BLaER1 (cell line): ENCODE data around the gene SLTM.
"Not testable (repeated sequence)": the region's sequence is repeated elsewhere in the genome, so short reads cannot be mapped to it uniquely, and the experiment has no call there.

Experiments used
- H3K27ac ChIP-seq: shearing (Covaris generic); formaldehyde crosslinking; 2 replicates; pipeline ENCODE4 v1.8.1; 2022
- H3K27me3 ChIP-seq: shearing (Covaris generic); formaldehyde crosslinking; 2 replicates; pipeline ENCODE4 v1.8.1; 2022
- H3K36me3 ChIP-seq: shearing (Covaris generic); formaldehyde crosslinking; 2 replicates; pipeline ENCODE4 v1.8.1; 2022
- H3K4me1 ChIP-seq: shearing (Covaris generic); formaldehyde crosslinking; 2 replicates; pipeline ENCODE4 v1.8.1; 2022
- H3K4me2 ChIP-seq: shearing (Covaris generic); formaldehyde crosslinking; 2 replicates; pipeline ENCODE4 v1.8.1; 2022
- H3K4me3 ChIP-seq: shearing (Covaris generic); formaldehyde crosslinking; 2 replicates; pipeline ENCODE4 v1.8.1; 2022
- H3K9ac ChIP-seq: shearing (Covaris generic); formaldehyde crosslinking; 2 replicates; pipeline ENCODE4 v1.8.1; 2022
- H3K9me3 ChIP-seq: shearing (Covaris generic); formaldehyde crosslinking; 2 replicates; pipeline ENCODE4 v1.8.1; 2022
- H4K20me1 ChIP-seq: shearing (Covaris generic); formaldehyde crosslinking; 2 replicates; pipeline ENCODE4 v1.8.1; 2022
- Cebpa-rat ChIP-seq: shearing (Covaris generic); IDR thresholded peaks from 2 replicates; pipeline ENCODE4 v1.8.1; 2022

SLTM gene

GRCh38 chr15:58929891-58930416 lies 3.5 kb downstream of the SLTM start:
- peaks cover 73% of the 10 kb centered on the region for H4K20me1 ChIP-seq
- no peak for TF ChIP-seq Cebpa-rat
- peaks cover 38% of the 10 kb centered on the region for H3K4me1 ChIP-seq
- no peak overlapping the region for H3K4me2 ChIP-seq
- H3K9ac ChIP-seq, result no peak overlapping the region
- no peak overlapping the region for H3K27ac ChIP-seq
- H3K9me3 ChIP-seq, result no peaks in the 10 kb centered on the region
- H3K36me3 ChIP-seq, result peaks cover 51% of the 10 kb centered on the region
- H3K4me3 ChIP-seq, result no peak overlapping the region
- no peaks in the 10 kb centered on the region for H3K27me3 ChIP-seq

GRCh38 chr15:58926823-58927222 lies 6.7 kb downstream of the SLTM start:
- no peak overlapping the region for H3K9ac ChIP-seq
- peaks cover 75% of the 10 kb centered on the region for H3K36me3 ChIP-seq
- peaks cover 44% of the 10 kb centered on the region for H3K4me1 ChIP-seq
- no peak overlapping the region for H3K4me3 ChIP-seq
- H3K27me3 ChIP-seq, result no peaks in the 10 kb centered on the region
- no peaks in the 10 kb centered on the region for H3K9me3 ChIP-seq
- no peak overlapping the region for H3K4me2 ChIP-seq
- H3K27ac ChIP-seq, result no peak overlapping the region
- H4K20me1 ChIP-seq, result peaks cover 93% of the 10 kb centered on the region
- TF ChIP-seq Cebpa-rat, result no peak

- H3K9ac ChIP-seq, result no peak overlapping the region
- peaks cover 93% of the 10 kb centered on the region for H4K20me1 ChIP-seq
- no peak overlapping the region for H3K4me3 ChIP-seq
- TF ChIP-seq Cebpa-rat, result no peak; the same call in 1 of the 2 replicates
- no peaks in the 10 kb centered on the region for H3K27me3 ChIP-seq
- peaks cover 26% of the 10 kb centered on the region for H3K4me1 ChIP-seq
- peak overlapping the region; percentile 61 for H3K4me2 ChIP-seq
- peaks cover 85% of the 10 kb centered on the region for H3K36me3 ChIP-seq
- H3K27ac ChIP-seq, result no peak overlapping the region
- no peaks in the 10 kb centered on the region for H3K9me3 ChIP-seq
Measured at GRCh38 chr15:58924327-58924726, 9.2 kb downstream of the SLTM start.

- Histone ChIP-seq H3K4me3 (no peak overlapping the region), H3K9ac (no peak overlapping the region), H3K4me2 (no peak overlapping the region), H4K20me1 (peaks cover 93% of the 10 kb centered on the region), H3K27me3 (no peaks in the 10 kb centered on the region), H3K4me1 (peaks cover 26% of the 10 kb centered on the region), H3K27ac (no peak overlapping the region), H3K9me3 (no peaks in the 10 kb centered on the region), H3K36me3 (peaks cover 85% of the 10 kb centered on the region)
- no peak for TF ChIP-seq Cebpa-rat
Measured at GRCh38 chr15:58923696-58924300, 9.7 kb downstream of the SLTM start.

GRCh38 chr15:58923284-58923683 lies 10.2 kb downstream of the SLTM start:
- H3K36me3 ChIP-seq, result peaks cover 84% of the 10 kb centered on the region
- no peak overlapping the region for H3K4me3 ChIP-seq
- peaks cover 26% of the 10 kb centered on the region for H3K4me1 ChIP-seq
- no peaks in the 10 kb centered on the region for H3K9me3 ChIP-seq
- H3K27me3 ChIP-seq, result no peaks in the 10 kb centered on the region
- H3K27ac ChIP-seq, result no peak overlapping the region
- no peak overlapping the region for H3K9ac ChIP-seq
- H3K4me2 ChIP-seq, result no peak overlapping the region
- peaks cover 97% of the 10 kb centered on the region for H4K20me1 ChIP-seq
- TF ChIP-seq Cebpa-rat, result no peak

GRCh38 chr15:58921267-58921790 lies 12.2 kb downstream of the SLTM start:
- Histone ChIP-seq H4K20me1 (peaks cover 97% of the 10 kb centered on the region), H3K27ac (no peak overlapping the region), H3K36me3 (peaks cover 83% of the 10 kb centered on the region)

GRCh38 chr15:58920447-58920846 lies 13.0 kb downstream of the SLTM start:
- not testable (repeated sequence) for H3K27me3 ChIP-seq, H3K27ac ChIP-seq, H3K9me3 ChIP-seq, H3K4me3 ChIP-seq, H3K4me2 ChIP-seq, H3K9ac ChIP-seq
- peaks cover 83% of the 10 kb centered on the region for H3K36me3 ChIP-seq
- H4K20me1 ChIP-seq, result peaks cover 97% of the 10 kb centered on the region
- peaks cover 21% of the 10 kb centered on the region for H3K4me1 ChIP-seq

More at GRCh38 chr15:58921267-58921790, 12.2 kb downstream of the SLTM start:
- Histone ChIP-seq H3K9ac (no peak overlapping the region), H3K4me3 (no peak overlapping the region), H3K9me3 (no peaks in the 10 kb centered on the region), H3K4me1 (peaks cover 26% of the 10 kb centered on the region), H3K4me2 (no peak overlapping the region), H3K27me3 (no peaks in the 10 kb centered on the region)
- no peak for TF ChIP-seq Cebpa-rat

- no peak overlapping the region for H3K9ac ChIP-seq
- peaks cover 97% of the 10 kb centered on the region for H4K20me1 ChIP-seq
- peaks cover 9% of the 10 kb centered on the region for H3K4me1 ChIP-seq
- TF ChIP-seq Cebpa-rat, result no peak
- H3K36me3 ChIP-seq, result peaks cover 92% of the 10 kb centered on the region
- no peak overlapping the region for H3K27ac ChIP-seq
- no peaks in the 10 kb centered on the region for H3K9me3 ChIP-seq
- no peak overlapping the region for H3K4me3 ChIP-seq
- no peaks in the 10 kb centered on the region for H3K27me3 ChIP-seq
- no peak overlapping the region for H3K4me2 ChIP-seq
Measured at GRCh38 chr15:58919232-58919631, 14.2 kb downstream of the SLTM start.

- H3K4me1 ChIP-seq, result no peaks in the 10 kb centered on the region
- H3K27ac ChIP-seq, result no peak overlapping the region
- no peak overlapping the region for H3K4me3 ChIP-seq
- H3K4me2 ChIP-seq, result no peak overlapping the region
- no peaks in the 10 kb centered on the region for H3K9me3 ChIP-seq
- no peak overlapping the region for H3K9ac ChIP-seq
- no peak for TF ChIP-seq Cebpa-rat
- peaks cover 92% of the 10 kb centered on the region for H3K36me3 ChIP-seq
- H4K20me1 ChIP-seq, result peaks cover 95% of the 10 kb centered on the region
- no peaks in the 10 kb centered on the region for H3K27me3 ChIP-seq
Measured at GRCh38 chr15:58918239-58918638, 15.2 kb downstream of the SLTM start.

GRCh38 chr15:58917613-58918129 lies 15.8 kb downstream of the SLTM start:
- H3K4me1 ChIP-seq, result not testable (repeated sequence)
- H3K36me3 ChIP-seq, result peaks cover 90% of the 10 kb centered on the region

More at GRCh38 chr15:58917613-58918129, 15.8 kb downstream of the SLTM start:
- H3K4me3 ChIP-seq, H3K4me2 ChIP-seq, H3K9ac ChIP-seq, H3K27me3 ChIP-seq, H3K9me3 ChIP-seq, H3K27ac ChIP-seq: not testable (repeated sequence)
- peaks cover 90% of the 10 kb centered on the region for H4K20me1 ChIP-seq
